Skeletal muscle satellite cell (primary cell): ENCODE results near the gene GTF2IRD2. TPM values are rescaled to one million over a fixed set of nuclear protein-coding genes. Genes with fewer than 3 reads are reported as not detected.
A peak's percentile ranks its signal among the peaks of the same experiment; 100 is the strongest.
"Not testable (repeated sequence)": the region's sequence is repeated elsewhere in the genome, so short reads cannot be mapped to it uniquely, and the experiment has no call there.

Experiments
- H3K27me3 ChIP-seq: 2 replicates; pipeline ENCODE4 v1.7.0; 2013; ENCODE audit warnings: low read length; ENCODE audit not compliant: control insufficient read depth, insufficient read depth
- H3K36me3 ChIP-seq: 2 replicates; pipeline ENCODE4 v1.7.0; 2013; ENCODE audit warnings: mild to moderate bottlenecking, control low read depth, low read length; ENCODE audit not compliant: insufficient read depth
- H3K4me1 ChIP-seq: 2 replicates; pipeline ENCODE4 v1.7.0; 2013; ENCODE audit warnings: low read length; ENCODE audit not compliant: control insufficient read depth, insufficient read depth
- H3K4me2 ChIP-seq: 2 replicates; pipeline ENCODE4 v1.7.0; 2013; ENCODE audit warnings: mild to moderate bottlenecking, low read length
- H3K4me3 ChIP-seq: 2 replicates; pipeline ENCODE4 v1.7.0; 2013; ENCODE audit warnings: low read length
- H3K9ac ChIP-seq: 2 replicates; pipeline ENCODE4 v1.7.0; 2013; ENCODE audit warnings: mild to moderate bottlenecking, low read depth, low read length, moderate library complexity
- H3K9me3 ChIP-seq: replicated peaks from 2 replicates; pipeline ENCODE4 v1.7.0; 2013; ENCODE audit warnings: mild to moderate bottlenecking, control low read depth, low read length
- total RNA-seq: library from RNA; depleted of rRNA; stranded (reverse); fragments of >200 nt; gene quantifications from 2 replicates; pipeline ENCODE4 v1.2.3, GENCODE V29; 2012; rRNA removed

The GTF2IRD2 gene
- 0.76 and 3.9 TPM in 2 replicates for total RNA-seq

GRCh38 chr7:74850833-74851721 lies at the start of gene GTF2IRD2:
Gene GTF2IRD2 (minus strand): TSS chr7:74851605. CDS start chr7:74836378, 15,227 bp downstream.
- H3K9ac ChIP-seq, H3K9me3 ChIP-seq, H3K36me3 ChIP-seq, H3K4me1 ChIP-seq, H3K4me2 ChIP-seq, H3K4me3 ChIP-seq, H3K27me3 ChIP-seq: not testable (repeated sequence)

GRCh38 chr7:74890158-74891123 lies 39.0 kb upstream of the GTF2IRD2 start:
- H3K36me3 ChIP-seq, H3K4me1 ChIP-seq, H3K9me3 ChIP-seq, H3K27me3 ChIP-seq: not testable (repeated sequence)
- Histone ChIP-seq H3K4me2 (peak overlapping the region; percentile 64), H3K4me3 (peak overlapping the region; percentile 78), H3K9ac (peak overlapping the region; percentile 77)

- H3K4me2 ChIP-seq, H3K36me3 ChIP-seq, H3K4me3 ChIP-seq, H3K9me3 ChIP-seq, H3K4me1 ChIP-seq, H3K27me3 ChIP-seq, H3K9ac ChIP-seq: not testable (repeated sequence)
Measured at GRCh38 chr7:74889518-74890129, 38.2 kb upstream of the GTF2IRD2 start.

- not testable (repeated sequence) for H3K4me1 ChIP-seq, H3K4me3 ChIP-seq, H3K9ac ChIP-seq, H3K4me2 ChIP-seq, H3K27me3 ChIP-seq, H3K9me3 ChIP-seq, H3K36me3 ChIP-seq
Measured at GRCh38 chr7:74885295-74885694, 33.9 kb upstream of the GTF2IRD2 start.

- H3K9me3 ChIP-seq, H3K4me3 ChIP-seq, H3K9ac ChIP-seq, H3K4me2 ChIP-seq, H3K4me1 ChIP-seq, H3K36me3 ChIP-seq, H3K27me3 ChIP-seq: not testable (repeated sequence)
Measured at GRCh38 chr7:74882110-74882509, 30.7 kb upstream of the GTF2IRD2 start.

- not testable (repeated sequence) for H3K4me2 ChIP-seq, H3K36me3 ChIP-seq, H3K27me3 ChIP-seq, H3K9me3 ChIP-seq, H3K9ac ChIP-seq, H3K4me1 ChIP-seq, H3K4me3 ChIP-seq
Measured at GRCh38 chr7:74874748-74875512, 23.5 kb upstream of the GTF2IRD2 start.

- H3K36me3 ChIP-seq, H3K27me3 ChIP-seq, H3K9me3 ChIP-seq, H3K4me3 ChIP-seq, H3K9ac ChIP-seq, H3K4me2 ChIP-seq, H3K4me1 ChIP-seq: not testable (repeated sequence)
Measured at GRCh38 chr7:74874104-74874747, 22.8 kb upstream of the GTF2IRD2 start.

- not testable (repeated sequence) for H3K9ac ChIP-seq, H3K36me3 ChIP-seq, H3K27me3 ChIP-seq, H3K9me3 ChIP-seq, H3K4me3 ChIP-seq, H3K4me2 ChIP-seq, H3K4me1 ChIP-seq
Measured at GRCh38 chr7:74872542-74872941, 21.1 kb upstream of the GTF2IRD2 start.

- not testable (repeated sequence) for H3K4me1 ChIP-seq, H3K9ac ChIP-seq, H3K4me2 ChIP-seq, H3K36me3 ChIP-seq, H3K9me3 ChIP-seq, H3K4me3 ChIP-seq, H3K27me3 ChIP-seq
Measured at GRCh38 chr7:74865777-74866176, 14.4 kb upstream of the GTF2IRD2 start.

GRCh38 chr7:74849853-74850252 lies 1.6 kb downstream of the GTF2IRD2 start:
- H3K4me2 ChIP-seq, H3K9me3 ChIP-seq, H3K27me3 ChIP-seq, H3K36me3 ChIP-seq, H3K4me3 ChIP-seq, H3K9ac ChIP-seq, H3K4me1 ChIP-seq: not testable (repeated sequence)
